ENCODE results near the gene NIPBL. TPM values are rescaled to one million over a fixed set of nuclear protein-coding genes. Genes with fewer than 3 reads are reported as not detected.
A peak's percentile ranks its signal among the peaks of the same experiment; 100 is the strongest.

The NIPBL gene
- total and polyA plus RNA-seq, 8 donors = 8.2 to 100 (median 32.2) TPM

DNA sequence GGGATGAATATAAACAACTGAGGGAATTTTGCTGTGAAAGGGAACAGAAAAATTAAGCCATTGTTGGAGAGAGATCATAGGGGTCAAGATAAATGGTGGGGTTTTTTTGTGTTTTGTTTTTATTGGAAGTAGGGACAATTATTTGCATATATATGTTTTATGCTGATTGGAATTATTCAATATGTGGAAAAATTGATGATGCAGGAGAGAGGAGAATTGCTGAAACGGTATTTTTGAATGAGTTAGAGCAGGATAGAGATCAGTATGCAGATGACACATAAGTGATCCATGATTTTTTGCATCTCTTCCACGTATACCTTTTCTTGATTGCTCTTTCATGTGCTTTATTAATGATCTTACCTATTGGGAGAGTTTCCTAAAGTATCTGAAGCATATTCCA lies 67.5 kb downstream of the NIPBL start:
- intact Hi-C loops (cut with DNase I; ENCODE audit: low total_unique reads) = loop anchor here (10.0 kb wide), 1 partner anchor 59 kb away; no protein-coding TSS in a partner anchor

GRCh38 chr5:36944607-36945225 lies 68.1 kb downstream of the NIPBL start:
- H3K4me3 ChIP-seq = no peak overlapping the region
- H3K27ac ChIP-seq = no peak overlapping the region
- TF ChIP-seq, protein P1, sequence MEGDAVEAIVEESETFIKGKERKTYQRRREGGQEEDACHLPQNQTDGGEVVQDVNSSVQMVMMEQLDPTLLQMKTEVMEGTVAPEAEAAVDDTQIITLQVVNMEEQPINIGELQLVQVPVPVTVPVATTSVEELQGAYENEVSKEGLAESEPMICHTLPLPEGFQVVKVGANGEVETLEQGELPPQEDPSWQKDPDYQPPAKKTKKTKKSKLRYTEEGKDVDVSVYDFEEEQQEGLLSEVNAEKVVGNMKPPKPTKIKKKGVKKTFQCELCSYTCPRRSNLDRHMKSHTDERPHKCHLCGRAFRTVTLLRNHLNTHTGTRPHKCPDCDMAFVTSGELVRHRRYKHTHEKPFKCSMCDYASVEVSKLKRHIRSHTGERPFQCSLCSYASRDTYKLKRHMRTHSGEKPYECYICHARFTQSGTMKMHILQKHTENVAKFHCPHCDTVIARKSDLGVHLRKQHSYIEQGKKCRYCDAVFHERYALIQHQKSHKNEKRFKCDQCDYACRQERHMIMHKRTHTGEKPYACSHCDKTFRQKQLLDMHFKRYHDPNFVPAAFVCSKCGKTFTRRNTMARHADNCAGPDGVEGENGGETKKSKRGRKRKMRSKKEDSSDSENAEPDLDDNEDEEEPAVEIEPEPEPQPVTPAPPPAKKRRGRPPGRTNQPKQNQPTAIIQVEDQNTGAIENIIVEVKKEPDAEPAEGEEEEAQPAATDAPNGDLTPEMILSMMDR (IDR thresholded peaks at IDR 0.05) = peak in 5 of 7 experiments; percentile 19 to 71 (median 41)
- no peak for TF ChIP-seq EP300 (IDR thresholded peaks at IDR 0.05)
- TF ChIP-seq POLR2A (IDR thresholded peaks at IDR 0.05) = no peak
- no peaks in the 10 kb centered on the region for H3K9me3 ChIP-seq
- no peaks in the 10 kb centered on the region for H3K36me3 ChIP-seq
- 64 to 71% (median 68%) methylated on average over 4 of the region's 4 CpGs for WGBS, 5 donors
- H3K4me1 ChIP-seq = peaks cover 0 to 70% (median 41%) of the 10 kb centered on the region in 4 donors
- no peaks in the 10 kb centered on the region for H3K27me3 ChIP-seq
- intact Hi-C loops (cut with DNase I; ENCODE audit: low total_unique reads) = loop anchor here (10.0 kb wide), 1 partner anchor 60 kb away; no protein-coding TSS in a partner anchor
- DNase-seq = peak in 1 of 2 donors; percentile 77

More for the DNA sequence above, 67.5 kb downstream of the NIPBL start:
- H3K9me3 ChIP-seq = no peaks in the 10 kb centered on the region
- H3K36me3 ChIP-seq = no peaks in the 10 kb centered on the region
- WGBS, 5 donors = 64 to 81% (median 68%) methylated on average over 2 of the region's 2 CpGs
- TF ChIP-seq POLR2A (IDR thresholded peaks at IDR 0.05) (no peak), POLR2AphosphoS5 (IDR thresholded peaks at IDR 0.05) (no peak), EP300 (IDR thresholded peaks at IDR 0.05) (no peak)
- TF ChIP-seq, protein P1 (IDR thresholded peaks at IDR 0.05) = no peak
- no peak for DNase-seq
- no peak overlapping the region for H3K4me3 ChIP-seq
- peaks cover 0 to 70% (median 43%) of the 10 kb centered on the region in 4 donors for H3K4me1 ChIP-seq
- H3K27me3 ChIP-seq = no peaks in the 10 kb centered on the region
- no peak overlapping the region for H3K27ac ChIP-seq

DNA sequence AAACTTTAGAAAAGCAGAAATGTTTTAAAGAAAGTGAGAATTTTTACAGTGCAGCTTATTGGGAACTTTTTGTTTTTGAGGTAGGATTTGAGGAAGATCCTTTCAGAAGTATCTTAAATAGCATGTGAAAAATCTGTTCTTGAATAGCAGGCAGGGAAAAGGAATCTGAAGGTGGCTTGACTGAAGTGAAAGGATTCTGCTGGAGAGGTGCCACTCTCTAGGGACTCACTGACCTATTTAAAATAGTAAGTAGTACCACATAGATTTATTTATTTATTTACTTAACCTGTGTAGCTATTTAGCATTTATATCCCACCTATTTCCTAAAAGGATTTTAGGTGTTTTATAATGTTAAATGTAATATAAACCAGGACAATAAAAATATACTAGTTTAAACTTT lies 69.1 kb downstream of the NIPBL start:
- DNase-seq = no peak

DNA sequence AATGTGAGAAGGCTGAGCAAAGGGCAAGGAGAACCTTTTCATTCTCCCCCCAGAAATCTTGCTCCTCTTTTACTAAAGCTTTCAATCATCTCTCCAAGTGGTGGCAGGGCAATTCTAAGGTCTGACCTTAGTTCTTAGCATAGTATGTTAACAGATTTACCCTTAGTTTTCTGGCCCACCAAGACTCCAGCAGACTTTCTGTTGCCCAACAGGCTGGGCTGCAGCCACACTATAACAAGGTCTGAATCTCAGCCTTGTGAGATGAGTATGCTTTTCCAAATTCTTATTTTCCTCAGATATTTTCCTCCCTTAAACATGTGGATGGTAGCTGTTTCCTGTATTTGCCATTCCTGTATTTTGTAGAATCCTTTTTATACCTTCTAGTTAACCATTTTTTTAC lies 69.5 kb downstream of the NIPBL start:
- Histone ChIP-seq H3K27me3 (no peaks in the 10 kb centered on the region), H3K36me3 (no peaks in the 10 kb centered on the region), H3K9me3 (no peaks in the 10 kb centered on the region), H3K27ac (no peak overlapping the region), H3K4me1 (peaks cover 9 to 72% (median 41%) of the 10 kb centered on the region in 4 donors), H3K4me3 (no peak overlapping the region)
- DNase-seq = no peak
- no peak for TF ChIP-seq POLR2A (IDR thresholded peaks at IDR 0.05)
- TF ChIP-seq, protein P1 (IDR thresholded peaks at IDR 0.05) = no peak
- TF ChIP-seq POLR2AphosphoS5 (IDR thresholded peaks at IDR 0.05) = no peak
- TF ChIP-seq EP300 (IDR thresholded peaks at IDR 0.05) = no peak
- intact Hi-C loops (cut with DNase I; ENCODE audit: low total_unique reads) = loop anchor here (10.0 kb wide), 1 partner anchor 61 kb away; no protein-coding TSS in a partner anchor

More for the DNA sequence above, 69.1 kb downstream of the NIPBL start:
- no peak overlapping the region for H3K27ac ChIP-seq
- H3K36me3 ChIP-seq = no peaks in the 10 kb centered on the region
- TF ChIP-seq POLR2AphosphoS5 (IDR thresholded peaks at IDR 0.05) (no peak), POLR2A (IDR thresholded peaks at IDR 0.05) (no peak), EP300 (IDR thresholded peaks at IDR 0.05) (no peak)
- TF ChIP-seq, protein P1 (IDR thresholded peaks at IDR 0.05) = no peak
- no peaks in the 10 kb centered on the region for H3K9me3 ChIP-seq
- H3K27me3 ChIP-seq = no peaks in the 10 kb centered on the region
- H3K4me3 ChIP-seq = no peak overlapping the region
- H3K4me1 ChIP-seq = peaks cover 8 to 72% (median 40%) of the 10 kb centered on the region in 4 donors
- intact Hi-C loops (cut with DNase I; ENCODE audit: low total_unique reads) = loop anchor here (10.0 kb wide), 1 partner anchor 61 kb away; no protein-coding TSS in a partner anchor
